Right renal pelvis (tissue), 4 donors: ENCODE measurements around the gene ZNF318. TPM values are rescaled to one million over a fixed set of nuclear protein-coding genes. Genes with fewer than 3 reads are reported as not detected.

Experiments used
- DNase-seq, 4 donors: peaks; one replicate each; pipeline ENCODE4 v3.0.0-alpha.2; 2013; ENCODE audit warnings: low read depth in 4 of 4, low spot score in 3 of 4, missing footprints in 1 of 4
- polyA plus RNA-seq, 4 donors: library from polyadenylated mRNA; unstranded; fragments of 120-200 nt; gene quantifications; one replicate each; pipeline ENCODE4 v1.2.1, GENCODE V29; 2013; ENCODE audit not compliant: insufficient read length in 4 of 4

ZNF318 gene
- polyA plus RNA-seq, 4 donors = 22.1 to 29.4 (median 28.1) TPM

GRCh38 chr6:43286980-43287716 is 82.3 kb downstream of the ZNF318 start:
- DNase-seq = no peak

GRCh38 chr6:43286456-43286979 is 82.9 kb downstream of the ZNF318 start:
- DNase-seq = no peak

Other genes starting within 250 kb of the ZNF318 start
- 10 to 100 TPM; 31.3 to 33.1 (median 31.5) TPM for gene SRF, start 198.4 kb downstream of the ZNF318 start, polyA plus RNA-seq
- gene CUL9, start 187.5 kb downstream of the ZNF318 start, polyA plus RNA-seq = 10 to 100 TPM; 29.7 to 35.3 (median 32.5) TPM
- 100 to 1,000 TPM in 1 of 4 donors, 10 to 100 TPM in 3; 52.9 to 104 (median 59.9) TPM for gene DNPH1, start 140.2 kb downstream of the ZNF318 start, polyA plus RNA-seq
- gene TTBK1, start 126.2 kb downstream of the ZNF318 start, polyA plus RNA-seq = under 1 TPM; 0.25 to 0.39 (median 0.28) TPM
- 1 to 10 TPM in 1 of 4 donors, under 1 TPM in 3; 0.24 to 2.5 (median 0.86) TPM for gene SLC22A7, start 71.4 kb downstream of the ZNF318 start, polyA plus RNA-seq
- gene CRIP3, start 60.8 kb downstream of the ZNF318 start, polyA plus RNA-seq = 1 to 10 TPM; 2.2 to 3.9 (median 3.7) TPM
- 10 to 100 TPM; 20.1 to 21.3 (median 20.9) TPM for gene ABCC10, start 57.9 kb upstream of the ZNF318 start, polyA plus RNA-seq
- 1 to 10 TPM in 2 of 4 donors, under 1 TPM in 2; 0.87 to 1.4 (median 1.1) TPM for gene DLK2, start 85.9 kb upstream of the ZNF318 start, polyA plus RNA-seq
- gene TJAP1, start 107.9 kb upstream of the ZNF318 start, polyA plus RNA-seq = 10 to 100 TPM; 27.4 to 35.7 (median 32.0) TPM
- gene LRRC73, start 140.7 kb upstream of the ZNF318 start, polyA plus RNA-seq = 1 to 10 TPM in 3 of 4 donors, under 1 TPM in 1; 0.98 to 1.9 (median 1.0) TPM
- 100 to 1,000 TPM; 146 to 162 (median 153) TPM for gene YIPF3, start 147.3 kb upstream of the ZNF318 start, polyA plus RNA-seq
- gene POLR1C, start 147.4 kb upstream of the ZNF318 start, polyA plus RNA-seq = 10 to 100 TPM; 37.3 to 45.1 (median 39.0) TPM
- gene XPO5, start 206.4 kb upstream of the ZNF318 start, polyA plus RNA-seq = 10 to 100 TPM; 46.3 to 50.4 (median 47.8) TPM
- gene POLH, start 206.5 kb upstream of the ZNF318 start, polyA plus RNA-seq = 10 to 100 TPM; 18.8 to 22.0 (median 19.6) TPM